Muscle layer of colon (tissue), 2 donors: Measurements from ENCODE around the gene TLR7.

ENCODE experiments used
- H3K27ac ChIP-seq: one replicate; pipeline ENCODE4 v1.7.0; 2013; ENCODE audit warnings: low read depth, mild to moderate bottlenecking, low read length, moderate library complexity
- H3K27me3 ChIP-seq, 2 donors: one replicate each; pipeline ENCODE4 v1.7.0; 2013; ENCODE audit warnings: low read length in 2 of 2, mild to moderate bottlenecking in 2 of 2; ENCODE audit not compliant: insufficient read depth in 2 of 2, control insufficient read depth in 1 of 2
- H3K36me3 ChIP-seq: one replicate; pipeline ENCODE4 v1.7.0; 2013; ENCODE audit warnings: mild to moderate bottlenecking, low read length; ENCODE audit not compliant: insufficient read depth
- H3K4me1 ChIP-seq: one replicate; pipeline ENCODE4 v1.7.0; 2013; ENCODE audit warnings: mild to moderate bottlenecking, low read length; ENCODE audit not compliant: insufficient read depth
- H3K4me3 ChIP-seq, 2 donors: one replicate each; pipeline ENCODE4 v1.7.0; 2013; ENCODE audit warnings: low read length in 2 of 2, low read depth in 1 of 2, mild to moderate bottlenecking in 1 of 2, moderate library complexity in 1 of 2
- H3K9ac ChIP-seq: one replicate; pipeline ENCODE4 v1.7.0; 2013; ENCODE audit warnings: low read length
- H3K9me3 ChIP-seq: one replicate; pipeline ENCODE4 v1.7.0; 2013; ENCODE audit warnings: mild to moderate bottlenecking, low read length
- donor health status: abdominal sarcoma.
- donor health status: Adenocarcinoma of cecum.

TLR7 gene

DNA sequence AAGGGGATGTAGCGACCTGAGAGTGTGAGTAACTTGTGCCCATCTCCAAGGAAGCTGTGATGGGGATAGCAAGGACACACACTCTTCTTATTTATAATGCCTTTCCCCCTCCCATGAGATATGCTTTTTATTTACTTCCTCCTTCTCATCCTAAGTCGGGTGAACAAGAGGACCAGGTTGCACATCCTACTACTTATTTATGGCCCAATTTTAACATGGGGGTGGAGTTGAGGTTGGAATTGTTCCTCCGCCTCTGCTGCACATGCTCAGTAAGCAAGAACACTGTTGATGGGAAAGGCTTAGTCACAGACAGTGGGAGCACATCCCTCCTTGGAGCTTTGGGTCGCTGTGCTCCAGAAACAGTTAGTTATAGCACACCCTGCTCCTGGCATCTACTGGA, 24.3 kb downstream of the TLR7 start:
- no peak overlapping the region for H3K9ac ChIP-seq
- H3K9me3 ChIP-seq: no peaks in the 10 kb centered on the region
- H3K27me3 ChIP-seq: peaks cover 0 to 8% of the 10 kb centered on the region in 2 donors
- H3K36me3 ChIP-seq: no peaks in the 10 kb centered on the region
- H3K4me1 ChIP-seq: no peaks in the 10 kb centered on the region
- no peak overlapping the region for H3K27ac ChIP-seq
- H3K4me3 ChIP-seq: no peak overlapping the region

DNA sequence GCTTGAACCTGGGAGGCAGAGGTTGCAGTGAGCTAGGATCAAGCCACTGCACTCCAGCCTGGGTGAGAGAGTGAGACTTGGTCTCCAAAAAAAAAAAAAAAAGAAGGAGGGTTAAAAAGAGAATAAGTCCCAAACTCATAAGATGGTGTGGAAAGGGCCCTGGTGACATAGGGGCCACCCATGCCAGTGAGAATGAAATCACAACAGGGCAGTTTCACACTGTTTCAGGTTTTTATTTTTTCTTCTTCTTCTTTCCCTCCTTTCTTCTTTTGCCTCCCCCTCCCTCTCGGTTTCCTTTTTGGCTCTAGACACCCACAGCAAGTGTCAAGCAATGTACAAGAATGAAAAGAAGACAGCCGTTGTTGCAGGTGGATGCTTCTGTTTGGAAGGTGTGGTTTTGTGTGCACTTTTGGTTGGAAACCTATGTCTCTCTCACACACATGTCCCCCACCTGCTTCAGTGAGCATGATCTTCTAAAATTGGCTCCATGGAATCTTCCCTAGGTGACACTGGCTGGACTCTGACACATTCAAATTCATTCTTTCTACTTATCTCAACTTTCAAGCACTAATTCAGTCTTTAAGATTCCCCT, 25.1 kb downstream of the TLR7 start:
- Histone ChIP-seq H3K4me3 (no peak overlapping the region), H3K27ac (no peak overlapping the region), H3K9ac (no peak overlapping the region), H3K9me3 (no peaks in the 10 kb centered on the region), H3K4me1 (no peaks in the 10 kb centered on the region), H3K27me3 (peaks cover 0 to 8% of the 10 kb centered on the region in 2 donors), H3K36me3 (no peaks in the 10 kb centered on the region)

- H3K4me1 ChIP-seq: no peaks in the 10 kb centered on the region
- no peak overlapping the region for H3K27ac ChIP-seq
- H3K36me3 ChIP-seq: no peaks in the 10 kb centered on the region
- H3K27me3 ChIP-seq: peaks cover 0 to 8% of the 10 kb centered on the region in 2 donors
- H3K9ac ChIP-seq: no peak overlapping the region
- no peak overlapping the region for H3K4me3 ChIP-seq
- no peaks in the 10 kb centered on the region for H3K9me3 ChIP-seq
Measured at GRCh38 chrX:12892716-12893115, 25.8 kb downstream of the TLR7 start.

- Histone ChIP-seq H3K9ac (no peak overlapping the region), H3K4me1 (no peaks in the 10 kb centered on the region), H3K27ac (no peak overlapping the region), H3K36me3 (no peaks in the 10 kb centered on the region), H3K9me3 (no peaks in the 10 kb centered on the region), H3K27me3 (peaks cover 0 to 8% of the 10 kb centered on the region in 2 donors), H3K4me3 (no peak overlapping the region)
Measured at GRCh38 chrX:12894074-12895030, 27.5 kb downstream of the TLR7 start.

- H3K27ac ChIP-seq: no peak overlapping the region
- H3K4me1 ChIP-seq: no peaks in the 10 kb centered on the region
- peaks cover 0 to 8% of the 10 kb centered on the region in 2 donors for H3K27me3 ChIP-seq
- H3K36me3 ChIP-seq: no peaks in the 10 kb centered on the region
- H3K4me3 ChIP-seq: no peak overlapping the region
- H3K9me3 ChIP-seq: no peaks in the 10 kb centered on the region
- H3K9ac ChIP-seq: no peak overlapping the region
Measured at GRCh38 chrX:12895866-12896265, 29.0 kb downstream of the TLR7 start.

DNA sequence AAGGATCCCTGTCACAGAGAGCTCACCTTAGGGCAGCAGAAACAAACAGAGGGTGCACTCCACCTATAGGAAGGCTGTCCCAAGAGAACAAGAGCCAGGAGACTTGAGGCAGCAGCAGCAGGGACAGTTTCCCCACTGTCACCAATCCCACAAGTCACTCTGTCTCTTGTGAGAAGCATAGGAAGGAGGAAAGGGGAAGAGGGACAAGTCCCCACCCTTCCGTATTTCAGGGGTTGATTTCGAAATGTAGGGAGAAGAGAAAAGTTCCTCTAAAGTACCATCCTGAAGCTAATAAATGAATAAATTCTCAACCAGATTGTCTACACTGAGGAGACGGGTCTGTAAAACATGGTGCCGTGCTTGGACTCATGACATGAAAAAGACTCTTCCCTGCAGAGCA, 30.1 kb downstream of the TLR7 start:
- H3K36me3 ChIP-seq: no peaks in the 10 kb centered on the region
- H3K27ac ChIP-seq: no peak overlapping the region
- no peaks in the 10 kb centered on the region for H3K4me1 ChIP-seq
- H3K27me3 ChIP-seq: peaks cover 0 to 8% of the 10 kb centered on the region in 2 donors
- H3K9me3 ChIP-seq: no peaks in the 10 kb centered on the region
- H3K4me3 ChIP-seq: no peak overlapping the region
- no peak overlapping the region for H3K9ac ChIP-seq

DNA sequence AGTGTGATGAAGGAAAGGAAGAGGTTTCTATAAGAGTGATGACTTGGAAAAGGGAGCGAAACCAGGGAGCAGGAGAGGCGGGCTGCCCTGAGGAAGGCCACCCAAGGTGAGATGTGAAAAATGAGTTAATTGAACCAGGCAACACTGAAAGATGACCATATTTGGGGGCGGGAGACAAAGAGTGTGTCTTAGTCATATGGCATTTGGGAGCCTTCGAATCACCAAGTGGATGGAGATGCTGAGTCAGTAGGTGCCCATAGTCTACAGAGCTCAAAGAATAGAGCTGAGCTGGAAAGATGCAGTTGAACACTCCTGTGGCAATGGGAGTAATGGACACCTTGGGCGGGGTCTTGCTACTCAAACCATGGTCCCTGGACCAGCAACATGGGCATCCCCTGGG, 31.2 kb downstream of the TLR7 start:
- Histone ChIP-seq H3K9me3 (no peaks in the 10 kb centered on the region), H3K27ac (no peak overlapping the region), H3K4me3 (no peak overlapping the region), H3K9ac (no peak overlapping the region), H3K4me1 (no peaks in the 10 kb centered on the region), H3K27me3 (peaks cover 0 to 8% of the 10 kb centered on the region in 2 donors), H3K36me3 (no peaks in the 10 kb centered on the region)

DNA sequence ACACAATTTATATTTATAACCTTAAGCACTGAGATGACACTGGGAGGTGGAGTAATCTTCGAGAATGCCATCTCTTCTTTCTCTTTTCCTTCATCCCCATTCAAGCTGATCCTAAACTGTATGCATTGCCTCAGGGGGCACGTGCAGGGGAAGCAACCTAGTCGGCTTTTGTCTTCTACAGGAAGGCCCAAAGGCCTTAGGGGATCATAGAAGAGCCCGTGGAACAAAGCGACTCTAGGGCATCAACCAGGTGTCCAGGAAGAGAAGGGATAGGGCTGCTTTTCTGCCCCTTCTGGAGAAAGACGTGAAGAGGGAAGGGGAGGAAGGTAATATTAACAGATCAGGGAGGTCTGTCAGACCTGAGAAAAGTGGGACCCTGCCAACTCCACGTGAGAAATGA, 32.6 kb downstream of the TLR7 start:
- Histone ChIP-seq H3K27me3 (no peaks in the 10 kb centered on the region), H3K9ac (no peak overlapping the region), H3K9me3 (no peaks in the 10 kb centered on the region), H3K4me1 (no peaks in the 10 kb centered on the region), H3K36me3 (no peaks in the 10 kb centered on the region), H3K27ac (no peak overlapping the region), H3K4me3 (no peak overlapping the region)

GRCh38 chrX:12901486-12901885, 34.6 kb downstream of the TLR7 start:
- Histone ChIP-seq H3K4me3 (no peak overlapping the region), H3K36me3 (no peaks in the 10 kb centered on the region), H3K27me3 (peaks cover 0 to 1% of the 10 kb centered on the region in 2 donors), H3K27ac (no peak overlapping the region), H3K9ac (no peak overlapping the region), H3K9me3 (no peaks in the 10 kb centered on the region), H3K4me1 (no peaks in the 10 kb centered on the region)

- Histone ChIP-seq H3K27ac (no peak overlapping the region), H3K9me3 (no peaks in the 10 kb centered on the region), H3K36me3 (no peaks in the 10 kb centered on the region)
Measured at GRCh38 chrX:12903646-12904045, 36.8 kb downstream of the TLR7 start.

DNA sequence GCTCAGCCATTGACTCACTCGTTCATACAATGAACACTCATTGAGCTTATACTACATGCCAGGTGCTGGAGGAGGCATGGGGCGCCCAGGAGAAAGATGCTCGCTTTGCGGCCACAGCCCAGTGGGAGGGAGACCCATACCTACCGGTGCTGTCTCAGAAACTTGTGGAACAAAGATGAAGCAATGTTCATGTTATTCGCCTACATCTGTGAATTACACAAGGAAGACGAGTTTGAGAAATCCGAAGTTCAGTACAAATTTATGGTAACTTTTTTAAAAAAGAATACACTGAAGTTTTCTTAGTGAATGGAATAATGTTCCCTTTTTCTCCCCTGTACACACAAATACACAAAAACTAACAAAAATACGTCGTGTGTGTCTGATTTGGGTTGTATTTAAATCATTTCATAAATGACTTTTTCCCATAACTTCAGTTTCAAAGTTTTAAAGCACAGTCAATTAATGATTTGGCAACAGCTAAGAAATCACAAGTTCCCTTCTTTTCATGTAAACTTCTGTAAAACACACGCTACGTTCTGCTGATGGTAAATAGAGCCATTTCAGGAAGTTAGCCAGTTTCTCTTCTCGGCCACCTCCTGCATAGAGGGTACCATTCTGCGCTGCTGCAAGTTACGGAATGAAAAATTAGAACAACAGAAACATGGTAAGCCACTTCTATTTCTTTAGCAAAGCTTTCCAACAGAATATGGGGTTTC, 39.3 kb downstream of the TLR7 start, which contains the start of gene TLR8:
TSS of gene TLR8 (plus strand) at position 575 of the 716 bp plus-strand sequence. CDS start at position 662, 87 bp downstream.
- Histone ChIP-seq H3K4me1 (no peaks in the 10 kb centered on the region), H3K9me3 (no peaks in the 10 kb centered on the region), H3K27me3 (peaks cover 0 to 6% of the 10 kb centered on the region in 2 donors), H3K27ac (no peak within 1 kb of the TSS), H3K9ac (no peak within 1 kb of the TSS), H3K36me3 (no peaks in the 10 kb centered on the region), H3K4me3 (no peak within 1 kb of the TSS)

More at GRCh38 chrX:12903646-12904045, 36.8 kb downstream of the TLR7 start:
- H3K4me3 ChIP-seq: no peak overlapping the region
- H3K27me3 ChIP-seq: peaks cover 0 to 6% of the 10 kb centered on the region in 2 donors
- H3K4me1 ChIP-seq: no peaks in the 10 kb centered on the region
- no peak overlapping the region for H3K9ac ChIP-seq
